ENCODE measurements around the gene PAH.

DNA sequence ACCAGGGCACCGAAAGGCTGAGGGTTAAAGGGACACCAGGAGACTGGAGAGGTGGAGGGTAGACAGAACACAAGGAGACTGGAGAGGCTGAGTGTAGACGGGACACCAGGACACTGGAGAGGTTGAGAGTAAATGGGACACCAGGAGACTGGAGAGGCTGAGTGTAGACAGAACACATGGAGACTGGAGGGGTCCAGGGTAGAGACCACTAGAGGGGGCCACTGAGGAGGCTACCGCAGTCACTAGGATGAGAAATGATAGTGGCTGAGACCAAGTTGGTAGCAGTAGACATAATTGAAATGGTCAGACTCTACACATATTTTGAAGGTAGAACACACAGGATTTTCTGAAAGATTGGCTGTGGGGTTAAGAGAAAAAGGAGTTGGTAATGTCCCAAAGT, 68.2 kb downstream of the PAH start:
- TF ChIP-seq, protein P1, sequence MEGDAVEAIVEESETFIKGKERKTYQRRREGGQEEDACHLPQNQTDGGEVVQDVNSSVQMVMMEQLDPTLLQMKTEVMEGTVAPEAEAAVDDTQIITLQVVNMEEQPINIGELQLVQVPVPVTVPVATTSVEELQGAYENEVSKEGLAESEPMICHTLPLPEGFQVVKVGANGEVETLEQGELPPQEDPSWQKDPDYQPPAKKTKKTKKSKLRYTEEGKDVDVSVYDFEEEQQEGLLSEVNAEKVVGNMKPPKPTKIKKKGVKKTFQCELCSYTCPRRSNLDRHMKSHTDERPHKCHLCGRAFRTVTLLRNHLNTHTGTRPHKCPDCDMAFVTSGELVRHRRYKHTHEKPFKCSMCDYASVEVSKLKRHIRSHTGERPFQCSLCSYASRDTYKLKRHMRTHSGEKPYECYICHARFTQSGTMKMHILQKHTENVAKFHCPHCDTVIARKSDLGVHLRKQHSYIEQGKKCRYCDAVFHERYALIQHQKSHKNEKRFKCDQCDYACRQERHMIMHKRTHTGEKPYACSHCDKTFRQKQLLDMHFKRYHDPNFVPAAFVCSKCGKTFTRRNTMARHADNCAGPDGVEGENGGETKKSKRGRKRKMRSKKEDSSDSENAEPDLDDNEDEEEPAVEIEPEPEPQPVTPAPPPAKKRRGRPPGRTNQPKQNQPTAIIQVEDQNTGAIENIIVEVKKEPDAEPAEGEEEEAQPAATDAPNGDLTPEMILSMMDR (IDR thresholded peaks at IDR 0.05), result peak in 1 of 4 donors; percentile 12
- no peak for TF ChIP-seq POLR2A (IDR thresholded peaks at IDR 0.05)

Measured in right lobe of liver (tissue), 4 donors.